ENCODE results near the gene RFTN1. TPM values are rescaled to one million over a fixed set of nuclear protein-coding genes. Genes with fewer than 3 reads are reported as not detected.

RFTN1 gene
- total RNA-seq, 1 donor from 2014 or later = 52.1 TPM

- intact Hi-C loops (cut with micrococcal nuclease) = loop anchor here (1.0 to 2.0 kb wide), 2 partner anchors 8 to 14 kb away; no protein-coding TSS in a partner anchor
These were observed 45.0 kb downstream of the RFTN1 start for GRCh38 chr3:16468336-16469098.

GRCh38 chr3:16468002-16468335, 45.5 kb downstream of the RFTN1 start:
- intact Hi-C loops (cut with micrococcal nuclease) = loop anchor here (1.0 to 2.0 kb wide), 2 partner anchors 8 to 15 kb away; no protein-coding TSS in a partner anchor

- intact Hi-C loops (cut with micrococcal nuclease) = no loop called here
These were observed 46.1 kb downstream of the RFTN1 start for GRCh38 chr3:16467393-16467792.

GRCh38 chr3:16466822-16467221, 46.7 kb downstream of the RFTN1 start:
- intact Hi-C loops (cut with micrococcal nuclease) = no loop called here

GRCh38 chr3:16464511-16465148, 48.9 kb downstream of the RFTN1 start:
- intact Hi-C loops (cut with micrococcal nuclease) = loop anchor here (5.0 kb wide), 1 partner anchor 152 kb away; no protein-coding TSS in a partner anchor

- intact Hi-C loops (cut with micrococcal nuclease) = loop anchor here (2.0 to 5.0 kb wide), 2 partner anchors 17 to 152 kb away; no protein-coding TSS in a partner anchor
These were observed 49.6 kb downstream of the RFTN1 start for GRCh38 chr3:16463914-16464313.

GRCh38 chr3:16463119-16463518, 50.4 kb downstream of the RFTN1 start:
- intact Hi-C loops (cut with micrococcal nuclease) = loop anchor here (2.0 to 5.0 kb wide), 2 partner anchors 18 to 151 kb away; no protein-coding TSS in a partner anchor

GRCh38 chr3:16462679-16463078, 50.8 kb downstream of the RFTN1 start:
- intact Hi-C loops (cut with micrococcal nuclease) = loop anchor here (1.0 to 5.0 kb wide), 4 partner anchors 18 to 197 kb away; partner anchors contain the start of genes OXNAD1 and RFTN1

GRCh38 chr3:16461463-16462245, 51.8 kb downstream of the RFTN1 start:
- intact Hi-C loops (cut with micrococcal nuclease) = loop anchor here (1.0 to 5.0 kb wide), 4 partner anchors 19 to 196 kb away; partner anchors contain the start of genes OXNAD1 and RFTN1

- intact Hi-C loops (cut with micrococcal nuclease) = loop anchor here (5.0 kb wide), 1 partner anchor 149 kb away; no protein-coding TSS in a partner anchor
These were observed 52.6 kb downstream of the RFTN1 start for GRCh38 chr3:16460886-16461285.

GRCh38 chr3:16460273-16460672, 53.2 kb downstream of the RFTN1 start:
- intact Hi-C loops (cut with micrococcal nuclease) = loop anchor here (5.0 kb wide), 1 partner anchor 148 kb away; no protein-coding TSS in a partner anchor

GRCh38 chr3:16456784-16457415, 56.6 kb downstream of the RFTN1 start:
- intact Hi-C loops (cut with micrococcal nuclease) = no loop called here

- intact Hi-C loops (cut with micrococcal nuclease) = no loop called here
These were observed 57.5 kb downstream of the RFTN1 start for GRCh38 chr3:16455966-16456365.

GRCh38 chr3:16455001-16455400, 58.5 kb downstream of the RFTN1 start:
- intact Hi-C loops (cut with micrococcal nuclease) = no loop called here

- intact Hi-C loops (cut with micrococcal nuclease) = no loop called here
These were observed 61.2 kb downstream of the RFTN1 start for GRCh38 chr3:16452261-16452660.

GRCh38 chr3:16449369-16449768, 64.1 kb downstream of the RFTN1 start:
- intact Hi-C loops (cut with micrococcal nuclease) = no loop called here

GRCh38 chr3:16448639-16449070, 64.8 kb downstream of the RFTN1 start:
- intact Hi-C loops (cut with micrococcal nuclease) = no loop called here

GRCh38 chr3:16447135-16447534, 66.4 kb downstream of the RFTN1 start:
- intact Hi-C loops (cut with micrococcal nuclease) = no loop called here

- intact Hi-C loops (cut with micrococcal nuclease) = no loop called here
These were observed 69.2 kb downstream of the RFTN1 start for GRCh38 chr3:16444344-16444743.

GRCh38 chr3:16442730-16443129, 70.8 kb downstream of the RFTN1 start:
- intact Hi-C loops (cut with micrococcal nuclease) = no loop called here

GRCh38 chr3:16441371-16441875, 72.1 kb downstream of the RFTN1 start:
- intact Hi-C loops (cut with micrococcal nuclease) = no loop called here
